Breast epithelium (tissue), 4 donors: ENCODE measurements around the gene AGTPBP1. TPM values are rescaled to one million over a fixed set of nuclear protein-coding genes. Genes with fewer than 3 reads are reported as not detected.

Source experiments
- DNase-seq, 2 donors: peaks; one replicate each; pipeline ENCODE4 v3.0.0-alpha.2; 2019; ENCODE audit warnings: low spot score in 2 of 2
- H3K27ac ChIP-seq, 2 donors: fragments of 200-600 bp; sonication (generic) in 1 of 2; one replicate each; pipeline ENCODE4 v1.5.1; 2016 to 2019; ENCODE audit warnings: mild to moderate bottlenecking in 1 of 2
- H3K27me3 ChIP-seq, 2 donors: fragments of 200-600 bp; sonication (generic) in 1 of 2; one replicate each; pipeline versions ENCODE4 v1.5.1 to v1.6.0; 2017 to 2019; ENCODE audit warnings: control low read depth in 1 of 2, mild to moderate bottlenecking in 1 of 2
- H3K36me3 ChIP-seq: fragments of 200-600 bp; one replicate; pipeline ENCODE4 v1.5.1; 2019
- H3K4me1 ChIP-seq, 2 donors: fragments of 200-600 bp; sonication (generic); one replicate each; pipeline ENCODE4 v1.5.1; 2016 to 2019; ENCODE audit warnings: control low read depth in 1 of 2
- H3K4me3 ChIP-seq, 3 donors: fragments of 200-600 bp; sonication (generic); 1 replicate in 2 of 3; 2 replicates in 1 of 3; pipeline ENCODE4 v1.5.1; 2016 to 2019; ENCODE audit warnings: mild to moderate bottlenecking in 3 of 3, moderate library complexity in 2 of 3
- H3K9me3 ChIP-seq, 2 donors: fragments of 200-600 bp; sonication (generic) in 1 of 2; one replicate each; pipeline ENCODE4 v1.5.1; 2016 to 2019; ENCODE audit warnings: control low read depth in 1 of 2
- POLR2A ChIP-seq: fragments of 450-650 bp; IDR thresholded peaks from one replicate; pipeline ENCODE4 v1.6.1; 2016; ENCODE audit warnings: antibody characterized with exemption, mild to moderate bottlenecking, moderate library complexity
- POLR2AphosphoS5 ChIP-seq, 3 donors: sonication (generic); formaldehyde crosslinking; IDR thresholded peaks; one replicate each; pipeline ENCODE4 v1.6.1; 2017; ENCODE audit warnings: antibody characterized with exemption in 3 of 3
- intact Hi-C: fragments of 100-400 bp; cut with DNase I; formaldehyde crosslinking; loops from one replicate; pipeline ENCODE4 v1.15.1; 2023; ENCODE audit warnings: low total_unique reads
- total RNA-seq, 3 donors: library from RNA; depleted of rRNA; stranded (reverse); fragments of >200 nt; gene quantifications; one replicate each; pipeline ENCODE4 v1.1.0, GENCODE V29; 2016
- TF ChIP-seq, protein P1 (sequence below), 3 donors: fragments of 450-650 bp; IDR thresholded peaks; one replicate each; pipeline ENCODE4 v1.5.1; 2016 to 2017; ENCODE audit warnings: antibody characterized with exemption in 3 of 3, mild to moderate bottlenecking in 3 of 3, moderate library complexity in 3 of 3

The AGTPBP1 gene
- total RNA-seq, 3 donors from 2014 or later, result 20.0 to 25.0 (median 21.8) TPM

GRCh38 chr9:85605905-85606304 is 135.8 kb downstream of the AGTPBP1 start:
- TF ChIP-seq POLR2AphosphoS5 (IDR thresholded peaks at IDR 0.05) (no peak), POLR2A (no peak)
- TF ChIP-seq, protein P1, sequence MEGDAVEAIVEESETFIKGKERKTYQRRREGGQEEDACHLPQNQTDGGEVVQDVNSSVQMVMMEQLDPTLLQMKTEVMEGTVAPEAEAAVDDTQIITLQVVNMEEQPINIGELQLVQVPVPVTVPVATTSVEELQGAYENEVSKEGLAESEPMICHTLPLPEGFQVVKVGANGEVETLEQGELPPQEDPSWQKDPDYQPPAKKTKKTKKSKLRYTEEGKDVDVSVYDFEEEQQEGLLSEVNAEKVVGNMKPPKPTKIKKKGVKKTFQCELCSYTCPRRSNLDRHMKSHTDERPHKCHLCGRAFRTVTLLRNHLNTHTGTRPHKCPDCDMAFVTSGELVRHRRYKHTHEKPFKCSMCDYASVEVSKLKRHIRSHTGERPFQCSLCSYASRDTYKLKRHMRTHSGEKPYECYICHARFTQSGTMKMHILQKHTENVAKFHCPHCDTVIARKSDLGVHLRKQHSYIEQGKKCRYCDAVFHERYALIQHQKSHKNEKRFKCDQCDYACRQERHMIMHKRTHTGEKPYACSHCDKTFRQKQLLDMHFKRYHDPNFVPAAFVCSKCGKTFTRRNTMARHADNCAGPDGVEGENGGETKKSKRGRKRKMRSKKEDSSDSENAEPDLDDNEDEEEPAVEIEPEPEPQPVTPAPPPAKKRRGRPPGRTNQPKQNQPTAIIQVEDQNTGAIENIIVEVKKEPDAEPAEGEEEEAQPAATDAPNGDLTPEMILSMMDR (IDR thresholded peaks at IDR 0.05), result no peak
- intact Hi-C loops, result no loop called here

DNA sequence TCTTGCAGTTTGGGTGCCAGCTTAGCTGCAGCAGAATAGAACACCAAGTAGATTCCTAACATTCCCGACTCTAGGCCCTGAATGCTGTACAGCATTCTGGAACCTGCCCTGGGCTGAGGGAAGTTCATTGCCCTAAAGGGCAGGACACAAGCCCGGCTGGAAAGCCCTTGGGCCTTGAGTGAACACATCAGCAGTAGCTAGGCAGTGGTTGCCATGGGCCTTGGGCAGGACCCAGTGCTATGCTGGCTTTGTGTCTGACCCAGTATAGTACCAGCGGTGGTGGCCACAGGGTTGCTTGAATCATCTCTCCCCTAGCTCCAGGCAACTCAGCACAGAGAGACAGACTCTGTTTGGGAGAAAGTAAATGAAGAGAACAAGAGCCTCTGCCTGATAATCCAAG is 137.8 kb downstream of the AGTPBP1 start:
- no peaks in the 10 kb centered on the region for H3K9me3 ChIP-seq
- TF ChIP-seq, protein P1 (IDR thresholded peaks at IDR 0.05), result no peak
- TF ChIP-seq POLR2AphosphoS5 (IDR thresholded peaks at IDR 0.05) (no peak), POLR2A (no peak)
- no peaks in the 10 kb centered on the region for H3K4me1 ChIP-seq
- no peak for DNase-seq
- no peak overlapping the region for H3K4me3 ChIP-seq
- no peak overlapping the region for H3K27ac ChIP-seq
- intact Hi-C loops, result no loop called here
- H3K36me3 ChIP-seq, result no peaks in the 10 kb centered on the region
- H3K27me3 ChIP-seq, result no peaks in the 10 kb centered on the region

More at GRCh38 chr9:85605905-85606304, 135.8 kb downstream of the AGTPBP1 start:
- Histone ChIP-seq H3K27ac (no peak overlapping the region), H3K4me1 (no peaks in the 10 kb centered on the region), H3K36me3 (no peaks in the 10 kb centered on the region), H3K27me3 (no peaks in the 10 kb centered on the region), H3K4me3 (no peak overlapping the region), H3K9me3 (no peaks in the 10 kb centered on the region)
- no peak for DNase-seq

GRCh38 chr9:85602742-85603141 is 139.0 kb downstream of the AGTPBP1 start:
- no peaks in the 10 kb centered on the region for H3K36me3 ChIP-seq
- TF ChIP-seq POLR2A, result no peak
- TF ChIP-seq, protein P1 (IDR thresholded peaks at IDR 0.05), result no peak
- no peak for TF ChIP-seq POLR2AphosphoS5 (IDR thresholded peaks at IDR 0.05)
- DNase-seq, result no peak
- H3K27me3 ChIP-seq, result no peaks in the 10 kb centered on the region
- intact Hi-C loops, result no loop called here
- no peaks in the 10 kb centered on the region for H3K4me1 ChIP-seq
- H3K4me3 ChIP-seq, result no peak overlapping the region
- H3K27ac ChIP-seq, result no peak overlapping the region
- H3K9me3 ChIP-seq, result no peaks in the 10 kb centered on the region

GRCh38 chr9:85600675-85601263 is 141.0 kb downstream of the AGTPBP1 start:
- no peaks in the 10 kb centered on the region for H3K4me1 ChIP-seq
- no peak overlapping the region for H3K27ac ChIP-seq
- DNase-seq, result no peak
- H3K27me3 ChIP-seq, result no peaks in the 10 kb centered on the region
- TF ChIP-seq, protein P1 (IDR thresholded peaks at IDR 0.05), result no peak
- TF ChIP-seq POLR2AphosphoS5 (IDR thresholded peaks at IDR 0.05) (no peak), POLR2A (no peak)
- no peaks in the 10 kb centered on the region for H3K36me3 ChIP-seq
- no peaks in the 10 kb centered on the region for H3K9me3 ChIP-seq
- no peak overlapping the region for H3K4me3 ChIP-seq
- intact Hi-C loops, result no loop called here

GRCh38 chr9:85599540-85600105 is 142.1 kb downstream of the AGTPBP1 start:
- TF ChIP-seq, protein P1 (IDR thresholded peaks at IDR 0.05), result no peak
- TF ChIP-seq POLR2AphosphoS5 (IDR thresholded peaks at IDR 0.05) (no peak), POLR2A (no peak)
- H3K4me1 ChIP-seq, result no peaks in the 10 kb centered on the region
- H3K9me3 ChIP-seq, result no peaks in the 10 kb centered on the region
- H3K4me3 ChIP-seq, result no peak overlapping the region
- no peak overlapping the region for H3K27ac ChIP-seq
- H3K27me3 ChIP-seq, result no peaks in the 10 kb centered on the region
- no peaks in the 10 kb centered on the region for H3K36me3 ChIP-seq
- intact Hi-C loops, result no loop called here
- no peak for DNase-seq
